H1 (cell line): ENCODE data around the gene TNFAIP8. TPM values are rescaled to one million over a fixed set of nuclear protein-coding genes. Genes with fewer than 3 reads are reported as not detected.

Source experiments
- CTCF ChIA-PET: fragments of 300-600 bp; sonication (Branson Sonifier 250); formaldehyde crosslinking; loops from one replicate; lab custom pipeline; 2021; ENCODE audit not compliant: partially characterized antibody; lab: Charles Lee
- POLR2A ChIA-PET: fragments of 300-600 bp; sonication (Branson Sonifier 250); formaldehyde crosslinking; loops from one replicate; lab custom pipeline; 2021; ENCODE audit warnings: inconsistent platforms; ENCODE audit not compliant: partially characterized antibody; lab: Charles Lee
- DNase-seq, 2 experiments: peaks; one replicate each; pipeline versions ENCODE4 v3.0.0 to v3.0.0-alpha.2; 2010 to 2022; ENCODE audit warnings: low spot score in 2 of 2, low read depth in 1 of 2, mixed read lengths in 1 of 2
- FAIRE-seq: peaks from 2 replicates; lab custom pipeline; 2011; peaks lifted over from hg19 to GRCh38; lab: Jason Lieb, UNC
- H2AFZ ChIP-seq: 2 replicates; pipeline ENCODE4 v1.8.1; 2012; ENCODE audit warnings: low read length, inconsistent platforms
- H2AK5ac ChIP-seq: 2 replicates; pipeline ENCODE4 v1.6.1; 2013; ENCODE audit warnings: low read depth, low read length
- H2BK120ac ChIP-seq: replicated peaks from 2 replicates; pipeline ENCODE3; 2013; ENCODE audit warnings: low read depth, low read length, inconsistent platforms
- H2BK12ac ChIP-seq: 2 replicates; pipeline ENCODE4 v1.6.1; 2013; ENCODE audit warnings: low read depth, low read length
- H2BK15ac ChIP-seq: 2 replicates; pipeline ENCODE4 v1.6.1; 2013; ENCODE audit warnings: low read length
- H2BK20ac ChIP-seq: 2 replicates; pipeline ENCODE4 v1.6.1; 2013; ENCODE audit warnings: low read length
- H2BK5ac ChIP-seq: 2 replicates; pipeline ENCODE4 v1.6.1; 2013; ENCODE audit warnings: low read depth, low read length
- H3K14ac ChIP-seq: 2 replicates; pipeline ENCODE4 v1.6.1; 2013; ENCODE audit warnings: inconsistent platforms; ENCODE audit not compliant: insufficient read length
- H3K18ac ChIP-seq: 2 replicates; pipeline ENCODE4 v1.6.1; 2013; ENCODE audit warnings: low read length; ENCODE audit errors: extremely low read depth
- H3K23ac ChIP-seq: 2 replicates; pipeline ENCODE4 v1.6.1; 2013; ENCODE audit warnings: inconsistent platforms; ENCODE audit not compliant: insufficient read length
- H3K23me2 ChIP-seq: 2 replicates; pipeline ENCODE4 v1.6.1; 2013; ENCODE audit warnings: low read depth, low read length
- H3K27ac ChIP-seq: 2 replicates; pipeline ENCODE4 v1.6.1; 2011; ENCODE audit warnings: low read depth, low read length, inconsistent platforms
- H3K27me3 ChIP-seq, 4 experiments: replicated peaks in 1 of 4; 1 replicate in 1 of 4; 2 replicates in 3 of 4; pipeline versions ENCODE4 v1.6.1 to v1.8.1; 2011 to 2013; ENCODE audit warnings: low read length in 3 of 4, mild to moderate bottlenecking in 3 of 4, inconsistent platforms in 2 of 4, mixed read lengths in 2 of 4, moderate library complexity in 1 of 4; ENCODE audit not compliant: control insufficient read depth in 3 of 4, insufficient read depth in 3 of 4; ENCODE audit errors: extremely low read depth in 1 of 4
- H3K36me3 ChIP-seq, 4 experiments: 2 replicates each; pipeline versions ENCODE4 v1.6.1 to v1.8.1; 2011 to 2013; ENCODE audit warnings: mild to moderate bottlenecking in 4 of 4, low read length in 3 of 4, moderate library complexity in 2 of 4, control low read depth in 1 of 4, inconsistent platforms in 1 of 4; ENCODE audit not compliant: insufficient read depth in 4 of 4, control insufficient read depth in 2 of 4
- H3K4ac ChIP-seq: replicated peaks from 2 replicates; pipeline ENCODE3; 2013; ENCODE audit warnings: low read length, low read depth, mixed read lengths, inconsistent platforms; ENCODE audit not compliant: insufficient read length
- H3K4me1 ChIP-seq, 4 experiments: replicated peaks in 1 of 4; 1 replicate in 1 of 4; 2 replicates in 3 of 4; pipeline versions ENCODE4 v1.6.1 to v1.8.1; 2011 to 2013; ENCODE audit warnings: low read length in 3 of 4, inconsistent platforms in 2 of 4, mixed read lengths in 1 of 4; ENCODE audit not compliant: insufficient read depth in 4 of 4, control insufficient read depth in 3 of 4
- H3K4me2 ChIP-seq, 2 experiments: 2 replicates each; pipeline versions ENCODE4 v1.6.1 to v1.8.1; 2011 to 2013; ENCODE audit warnings: low read depth in 2 of 2, low read length in 2 of 2, control low read depth in 1 of 2, inconsistent platforms in 1 of 2, mild to moderate bottlenecking in 1 of 2; ENCODE audit not compliant: insufficient read depth in 1 of 2
- H3K4me3 ChIP-seq, 4 experiments: fragments of 200-600, 300-600 bp in 1 of 4; sonication (generic), shearing (Covaris generic), sonication (Bioruptor Twin) in 1 of 4; 2 replicates each; pipeline versions ENCODE4 v1.5.1 to v1.8.1; 2011 to 2016; ENCODE audit warnings: low read length in 4 of 4, low read depth in 3 of 4, control low read depth in 2 of 4, inconsistent platforms in 2 of 4, mild to moderate bottlenecking in 2 of 4, mixed read lengths in 1 of 4, moderate library complexity in 1 of 4; ENCODE audit not compliant: insufficient read depth in 2 of 4; ENCODE audit errors: extremely low read depth in 1 of 4
- H3K56ac ChIP-seq: replicated peaks from 2 replicates; pipeline ENCODE3; 2013; ENCODE audit warnings: low read depth, mild to moderate bottlenecking, mixed read lengths, low read length, inconsistent platforms; ENCODE audit not compliant: insufficient read length
- H3K79me1 ChIP-seq: 2 replicates; pipeline ENCODE4 v1.6.1; 2013; ENCODE audit warnings: low read depth, low read length, control low read depth
- H3K79me2 ChIP-seq, 2 experiments: 2 replicates each; pipeline versions ENCODE4 v1.6.1 to v1.8.1; 2012 to 2013; ENCODE audit warnings: low read length in 2 of 2, mild to moderate bottlenecking in 2 of 2, inconsistent platforms in 1 of 2; ENCODE audit not compliant: insufficient read depth in 2 of 2, control insufficient read depth in 1 of 2
- H3K9ac ChIP-seq, 4 experiments: replicated peaks in 1 of 4; 1 replicate in 1 of 4; 2 replicates in 3 of 4; pipeline versions ENCODE4 v1.6.1 to v1.8.1; 2011 to 2013; ENCODE audit warnings: low read depth in 3 of 4, low read length in 3 of 4, control low read depth in 2 of 4, mild to moderate bottlenecking in 2 of 4, moderate library complexity in 2 of 4, inconsistent platforms in 1 of 4; ENCODE audit errors: extremely low read depth in 1 of 4
- H3K9me3 ChIP-seq, 2 experiments: 2 replicates each; pipeline versions ENCODE4 v1.6.1 to v1.8.1; 2012 to 2013; ENCODE audit warnings: mild to moderate bottlenecking in 2 of 2, moderate library complexity in 2 of 2, control low read depth in 1 of 2, inconsistent platforms in 1 of 2, low read depth in 1 of 2, low read length in 1 of 2, mixed read lengths in 1 of 2; ENCODE audit not compliant: insufficient read depth in 2 of 2
- H4K20me1 ChIP-seq, 2 experiments: replicated peaks in 1 of 2; 2 replicates each; pipeline versions ENCODE3 to v1.8.1; 2011 to 2013; ENCODE audit warnings: inconsistent platforms in 2 of 2, low read length in 2 of 2, mild to moderate bottlenecking in 1 of 2; ENCODE audit not compliant: insufficient read depth in 2 of 2, control insufficient read depth in 1 of 2
- H4K5ac ChIP-seq: 2 replicates; pipeline ENCODE4 v1.6.1; 2013; ENCODE audit warnings: low read length, low read depth, mixed read lengths, inconsistent platforms; ENCODE audit not compliant: insufficient read length
- H4K8ac ChIP-seq: 2 replicates; pipeline ENCODE4 v1.8.0; 2013; ENCODE audit warnings: mild to moderate bottlenecking, moderate library complexity, low read length, inconsistent platforms; ENCODE audit not compliant: insufficient read depth; ENCODE audit errors: extremely low read depth
- H4K91ac ChIP-seq: replicated peaks from 2 replicates; pipeline ENCODE3; 2013; ENCODE audit warnings: low read length, mixed read lengths, inconsistent platforms; ENCODE audit not compliant: insufficient read length
- HDAC6 ChIP-seq: IDR thresholded peaks from one replicate; pipeline ENCODE4 v1.7.1; 2012; ENCODE audit warnings: low read depth, mild to moderate bottlenecking, inconsistent platforms, low read length, moderate library complexity
- JUND ChIP-seq: IDR thresholded peaks from 2 replicates; pipeline ENCODE4 v1.6.1; 2011; ENCODE audit warnings: mild to moderate bottlenecking, improper control_type of control experiment, low read length
- POU5F1 ChIP-seq: IDR thresholded peaks from 2 replicates; pipeline ENCODE4 v1.6.1; 2011; ENCODE audit warnings: low read depth, mild to moderate bottlenecking, low read length, moderate library complexity
- SP1 ChIP-seq: IDR thresholded peaks from 2 replicates; pipeline ENCODE4 v1.6.1; 2011; ENCODE audit warnings: low read depth, low read length
- WGBS, 2 experiments: shearing (Covaris generic) in 1 of 2; methylation state at CpG; one replicate each; pipeline versions ENCODE4 v1.1.6 to v1.1.7; 2013 to 2015; ENCODE audit warnings: low lambda C conversion rate in 2 of 2, mixed read lengths in 2 of 2, inconsistent platforms in 1 of 2, low coverage in 1 of 2, missing lambda C conversion rate in 1 of 2; ENCODE audit not compliant: insufficient replicate concordance in 2 of 2, insufficient coverage in 1 of 2, insufficient read length in 1 of 2; ENCODE audit errors: extremely low coverage in 1 of 2, missing lambda C conversion rate in 1 of 2; 5-methylcytosine and 5-hydroxymethylcytosine counted together
- polyA plus RNA-seq, 7 experiments: library from polyadenylated mRNA; depleted of rRNA in 3 of 7; stranded (reverse) in 5 of 7; unstranded in 2 of 7; fragments of >200 nt in 5 of 7; fragments of 200-250 nt in 2 of 7; gene quantifications; 1 replicate in 5 of 7; 2 replicates in 1 of 7; 4 replicates in 1 of 7; pipeline versions ENCODE4 v1.2.1 to v1.2.3, GENCODE V29; 2011 to 2013; ENCODE audit warnings: missing spikeins in 2 of 7, mixed read lengths in 2 of 7
- total RNA-seq: library from RNA; stranded (reverse); fragmentation: NEBNext Ultra II Directional; extraction: Animal tissue kit (Norgen Biotek cat#: 25700); gene quantifications from 2 replicates; pipeline ENCODE4 v1.2.1, GENCODE V29; 2021

TNFAIP8 gene
- total and polyA plus RNA-seq, 2 of the 8 experiments (the other 6 are each of a cell fraction or from before 2014, with no cell fraction given) = 12.4 to 19.3 TPM

DNA sequence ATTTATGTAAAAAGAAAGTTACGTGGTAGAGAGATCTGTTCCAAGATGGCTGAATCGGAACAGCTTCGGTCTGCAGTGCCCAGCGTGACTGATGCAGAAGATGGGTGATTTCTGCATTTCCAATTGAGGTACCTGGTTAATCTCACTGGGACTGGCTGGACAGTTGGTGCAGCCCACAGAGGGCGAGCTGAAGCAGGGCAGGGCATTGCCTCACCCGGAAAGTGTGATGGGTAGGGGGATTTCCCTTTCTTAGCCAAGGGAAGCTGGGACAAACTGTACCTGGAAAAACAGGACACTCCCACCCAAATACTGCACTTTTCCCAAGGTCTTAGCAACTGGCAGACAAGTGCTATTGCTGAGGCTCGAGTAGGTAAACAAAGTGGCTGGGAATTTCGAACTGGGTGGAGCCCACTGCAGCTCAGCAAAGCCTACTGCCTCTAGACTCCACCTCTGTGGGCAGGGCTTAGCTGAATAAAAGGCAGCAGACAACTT lies 83.4 kb downstream of the TNFAIP8 start:
- H4K5ac ChIP-seq = no peak overlapping the region
- no peak overlapping the region for H3K23ac ChIP-seq
- WGBS, 2 experiments = 88 to 100% methylated on average over 1 to 8 of the region's 8 CpGs
- no peak overlapping the region for H3K14ac ChIP-seq
- H2AFZ ChIP-seq = no peak overlapping the region
- H4K20me1 ChIP-seq = no peaks in the 10 kb centered on the region
- no peak overlapping the region for H2BK15ac ChIP-seq
- H4K91ac ChIP-seq = no peak overlapping the region
- no peak overlapping the region for H2BK12ac ChIP-seq
- POLR2A ChIA-PET = interaction anchor here (0.9 to 1.4 kb wide), 2 partner anchors 13 to 171 kb away, joined by 3 read pairs; no protein-coding TSS in a partner anchor
- no peak overlapping the region for H3K18ac ChIP-seq
- peaks cover 3 to 14% of the 10 kb centered on the region in 2 experiments; a peak in 3 of 4 replicates for H3K9me3 ChIP-seq
- FAIRE-seq = no peak
- H3K79me2 ChIP-seq = no peaks in the 10 kb centered on the region
- no peak overlapping the region for H2AK5ac ChIP-seq
- H2BK120ac ChIP-seq = no peak overlapping the region
- no peak overlapping the region for H4K8ac ChIP-seq
- no peak overlapping the region for H3K9ac ChIP-seq
- no peak overlapping the region for H2BK5ac ChIP-seq
- H3K56ac ChIP-seq = no peak overlapping the region
- no peak overlapping the region for H3K27ac ChIP-seq
- no peak overlapping the region for H3K4me2 ChIP-seq
- H3K4me1 ChIP-seq = 0 out of 7 replicates have a peak, but pooled peaks cover 0 to 2% (median 0%) of the 10 kb centered on the region in 4 experiments
- no peaks in the 10 kb centered on the region for H3K23me2 ChIP-seq
- DNase-seq = no peak
- TF ChIP-seq SP1 (no peak), HDAC6 (no peak), JUND (no peak), POU5F1 (no peak)
- CTCF ChIA-PET = interaction anchor here (0.7 to 1.2 kb wide), 3 partner anchors 11 to 127 kb away, joined by 3 to 4 read pairs (median 4); no protein-coding TSS in a partner anchor
- no peaks in the 10 kb centered on the region for H3K36me3 ChIP-seq
- no peak overlapping the region for H3K4me3 ChIP-seq
- no peak overlapping the region for H2BK20ac ChIP-seq
- no peak overlapping the region for H3K4ac ChIP-seq
- no peaks in the 10 kb centered on the region for H3K79me1 ChIP-seq
- no peaks in the 10 kb centered on the region for H3K27me3 ChIP-seq
